COLO668 (cell line): ENCODE measurements around the gene TAS2R3.
"Not testable (repeated sequence)": the region's sequence is repeated elsewhere in the genome, so short reads cannot be mapped to it uniquely, and the experiment has no call there.

ENCODE experiments used
- DNase-seq: peaks from one replicate; lab custom pipeline; 2025; ENCODE audit not compliant: unreplicated experiment; lab: John Stamatoyannopoulos, UW

The TAS2R3 gene, protein sequence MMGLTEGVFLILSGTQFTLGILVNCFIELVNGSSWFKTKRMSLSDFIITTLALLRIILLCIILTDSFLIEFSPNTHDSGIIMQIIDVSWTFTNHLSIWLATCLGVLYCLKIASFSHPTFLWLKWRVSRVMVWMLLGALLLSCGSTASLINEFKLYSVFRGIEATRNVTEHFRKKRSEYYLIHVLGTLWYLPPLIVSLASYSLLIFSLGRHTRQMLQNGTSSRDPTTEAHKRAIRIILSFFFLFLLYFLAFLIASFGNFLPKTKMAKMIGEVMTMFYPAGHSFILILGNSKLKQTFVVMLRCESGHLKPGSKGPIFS

DNA sequence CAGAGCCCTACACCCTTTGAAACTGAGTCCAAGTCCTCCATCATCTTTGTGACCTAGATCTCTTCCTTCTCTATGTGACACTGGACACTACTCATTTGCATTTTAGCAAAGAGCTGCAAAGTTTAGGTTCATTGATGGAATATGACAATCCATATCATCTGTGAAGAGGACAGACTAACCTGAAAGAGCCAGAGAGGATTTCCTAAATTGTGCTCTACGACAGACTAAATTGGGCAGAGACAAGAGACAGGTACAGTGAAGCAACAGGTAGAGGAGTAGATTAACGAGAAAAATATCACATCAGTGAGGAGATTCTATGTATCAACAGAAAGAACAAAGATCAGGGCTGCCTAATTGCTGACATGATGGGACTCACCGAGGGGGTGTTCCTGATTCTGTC, at the start of gene TAS2R3:
TSS of gene TAS2R3 (plus strand) at position 301 of the 400 bp plus-strand sequence. CDS start at position 363, 62 bp downstream.
- no peak for DNase-seq

DNA sequence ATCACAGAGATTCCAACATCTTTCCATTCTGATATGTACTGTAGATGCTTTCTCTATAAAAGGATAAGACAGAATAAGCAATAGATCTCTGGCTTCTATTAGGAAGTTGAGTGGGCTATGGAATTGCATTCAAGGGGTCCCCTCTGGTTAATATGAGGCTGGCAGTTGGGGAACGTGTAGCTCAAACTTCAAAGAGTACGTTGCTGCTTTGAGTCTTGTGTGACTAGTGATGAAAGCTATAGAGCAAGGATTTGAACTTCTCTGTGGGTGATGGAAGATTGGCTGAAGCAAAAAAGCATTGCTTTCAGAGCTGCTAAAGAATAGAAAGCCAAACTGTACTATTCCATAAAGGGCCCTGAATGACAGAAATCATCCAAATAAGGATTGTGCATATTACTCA, 49.3 kb upstream of the TAS2R3 start:
- no peak for DNase-seq

DNA sequence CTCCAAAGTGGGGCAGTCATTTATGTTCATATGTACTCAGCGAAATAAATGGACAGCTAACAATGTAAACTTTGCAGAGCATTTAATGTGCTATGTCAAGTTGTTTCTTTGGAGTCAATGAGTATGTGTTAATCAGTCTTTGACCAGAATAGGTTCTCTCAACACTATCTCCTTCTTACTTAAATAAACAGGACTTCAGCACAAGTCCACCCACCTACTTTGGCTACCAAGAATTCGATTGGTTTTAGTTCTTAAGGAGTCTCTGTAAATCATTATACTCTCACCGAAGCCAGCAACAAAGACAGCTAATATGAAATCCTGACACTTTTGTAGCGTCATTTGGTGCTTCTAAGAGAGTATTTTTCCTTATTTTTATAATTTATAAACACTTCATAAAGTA, 48.9 kb upstream of the TAS2R3 start:
- no peak for DNase-seq

DNA sequence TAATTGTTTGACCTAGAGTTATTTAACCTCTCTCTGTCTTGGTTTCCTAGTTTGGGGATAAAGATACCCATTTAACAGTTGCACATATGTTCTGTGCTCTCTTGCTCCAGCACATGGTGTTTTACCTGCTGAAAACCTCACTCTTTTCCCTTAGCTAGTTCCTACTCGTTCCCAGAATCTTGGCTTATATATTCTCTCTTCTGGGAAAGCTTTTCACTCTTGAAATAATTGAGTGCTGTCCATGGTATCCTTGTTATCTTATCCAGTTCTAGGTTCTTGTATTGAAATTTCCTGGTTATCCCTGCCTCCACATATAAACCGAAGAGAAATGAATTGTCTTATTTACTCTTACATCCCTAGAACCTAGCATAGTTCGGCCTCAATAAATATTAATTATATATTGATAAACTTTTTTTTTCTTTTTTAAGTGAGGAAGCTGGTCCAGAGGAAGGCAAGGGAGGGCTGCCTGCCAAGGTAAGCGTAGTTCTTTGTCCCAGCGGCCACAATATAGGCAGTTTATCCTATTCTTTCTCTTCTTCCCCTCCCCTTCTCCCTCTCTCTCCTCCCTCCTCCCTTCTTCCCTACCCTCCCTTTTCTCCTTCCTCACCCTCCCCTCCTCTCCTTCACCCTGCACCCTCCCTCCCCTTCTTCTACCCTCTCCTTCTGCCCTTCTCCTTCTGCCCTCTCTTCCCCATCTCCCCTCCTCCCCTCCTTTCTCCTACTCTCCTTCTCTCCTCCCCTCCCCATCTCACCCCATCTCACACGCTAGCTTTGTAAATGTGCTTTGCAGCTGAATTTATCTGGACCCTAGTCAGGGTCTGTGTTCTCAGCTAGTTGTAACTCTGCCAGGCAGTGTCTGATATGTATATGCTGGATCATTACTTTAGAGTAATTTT, 47.9 kb upstream of the TAS2R3 start:
- no peak for DNase-seq

DNA sequence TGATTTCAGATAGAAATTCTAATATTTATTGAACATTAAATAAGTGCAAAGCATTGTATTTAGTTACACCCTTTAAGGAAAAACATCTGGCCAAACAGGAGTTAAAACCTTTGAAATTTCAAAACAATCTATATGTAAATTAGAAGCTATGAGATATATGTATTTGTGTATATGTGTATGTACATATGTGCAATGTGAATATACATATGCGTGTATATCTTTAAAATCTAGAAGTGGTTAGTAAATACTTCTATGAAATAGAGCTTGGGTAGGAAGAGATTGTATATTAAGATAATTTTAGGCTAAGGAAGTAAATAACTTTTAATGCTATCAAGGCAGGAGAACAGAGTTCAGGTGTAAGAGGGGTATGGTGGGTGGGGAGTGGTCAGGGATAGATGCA, 46.4 kb upstream of the TAS2R3 start:
- DNase-seq, result no peak

DNA sequence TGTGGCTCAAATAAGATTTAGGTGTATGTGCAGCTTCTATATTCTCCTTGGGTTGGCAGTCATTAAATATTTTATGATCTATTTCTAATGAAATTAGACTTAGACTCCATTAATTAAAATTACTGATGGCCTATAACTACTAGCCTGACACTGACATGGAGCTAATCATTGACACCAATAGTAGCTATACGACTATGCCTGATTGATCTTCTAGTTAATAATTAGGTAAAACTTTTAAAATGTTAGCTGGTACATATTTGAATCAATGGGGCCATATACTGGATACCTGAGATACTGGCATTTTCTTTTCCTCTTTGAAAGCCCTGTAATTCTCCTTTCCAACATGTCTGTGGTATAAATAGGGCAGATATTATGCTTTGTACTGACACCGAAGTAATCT, 41.4 kb upstream of the TAS2R3 start:
- no peak for DNase-seq

DNA sequence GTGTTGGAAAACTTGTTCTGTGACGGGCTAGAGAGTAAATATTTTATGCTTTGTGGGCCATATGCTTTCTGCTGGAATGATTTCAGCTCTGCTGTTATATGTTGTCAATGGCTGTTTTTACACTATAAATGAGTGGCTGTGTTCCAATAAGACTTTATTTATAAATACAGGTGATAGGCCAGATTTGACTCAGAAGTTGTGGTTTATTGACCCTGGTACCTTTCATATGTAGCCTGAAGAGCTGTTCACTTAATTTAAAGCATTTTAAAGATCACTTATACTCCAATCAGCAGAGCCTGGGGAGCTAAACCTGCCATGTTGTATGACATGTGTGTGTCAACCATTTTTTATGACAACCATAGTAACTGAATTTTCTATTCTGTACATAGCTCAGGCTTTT, 34.9 kb upstream of the TAS2R3 start:
- no peak for DNase-seq

DNA sequence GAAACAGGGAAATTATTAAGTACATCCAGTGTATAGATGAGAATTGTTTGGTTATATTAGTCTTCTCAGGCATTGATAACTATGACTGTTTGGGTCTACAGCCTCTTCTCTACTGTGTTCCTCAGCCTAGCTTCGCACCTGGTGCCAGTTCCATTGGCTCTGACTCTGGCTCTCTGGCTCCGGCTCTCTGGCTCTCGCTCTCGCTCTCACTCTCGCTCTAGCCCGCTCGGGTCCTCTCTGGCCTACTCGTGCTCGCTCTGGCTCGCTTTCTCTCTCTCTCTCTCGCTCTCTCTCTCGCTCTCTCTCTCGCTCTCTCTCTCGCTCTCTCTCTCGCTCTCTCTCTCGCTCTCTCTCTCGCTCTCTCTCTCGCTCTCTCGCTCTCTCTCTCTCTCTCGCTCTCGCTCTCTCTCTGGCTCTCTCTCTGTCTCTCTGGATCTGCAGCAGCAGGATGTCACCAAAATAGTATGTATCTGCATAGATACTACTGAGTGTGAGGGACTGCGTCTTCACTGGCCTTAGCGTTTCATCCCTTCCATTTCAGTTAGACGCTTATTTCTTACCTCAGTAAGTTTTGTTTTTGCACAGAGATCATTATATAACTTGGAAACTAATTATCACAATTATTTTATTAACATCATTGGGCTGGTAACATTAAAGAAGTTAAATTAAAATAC, 32.3 kb upstream of the TAS2R3 start:
- DNase-seq, result no peak

DNA sequence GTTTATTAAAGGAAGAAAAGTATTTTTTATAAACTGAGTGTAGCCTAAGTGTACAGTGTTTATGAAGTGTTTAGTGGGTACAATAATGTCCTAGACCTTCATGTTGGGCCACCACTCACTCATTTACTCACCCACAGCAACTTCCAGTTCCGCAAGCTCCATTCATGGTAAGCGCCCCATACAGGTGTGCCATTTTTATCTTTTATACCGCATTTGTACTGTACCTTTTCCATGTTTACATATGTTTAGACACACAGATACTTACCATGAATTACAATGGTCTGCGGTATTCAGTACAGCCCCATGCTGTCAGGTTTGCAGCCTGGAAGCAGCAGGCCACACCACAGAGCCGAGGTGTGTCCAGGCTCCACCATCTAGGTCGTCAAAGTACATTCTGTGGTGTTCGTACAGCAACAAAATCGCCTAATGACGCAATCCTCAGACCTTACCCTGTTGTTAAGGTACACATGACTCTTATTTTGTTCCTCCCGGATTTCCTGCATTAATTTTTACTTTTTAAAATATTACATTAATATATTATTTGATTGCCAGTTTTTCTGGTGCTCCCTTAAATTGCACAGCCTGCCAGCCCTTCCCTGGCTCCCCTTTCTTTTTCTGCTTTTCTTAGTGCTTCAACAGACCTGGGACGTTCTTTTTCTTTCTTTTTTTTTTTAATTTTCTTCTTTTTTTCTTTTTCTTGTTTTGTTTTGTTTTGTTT, 26.6 kb upstream of the TAS2R3 start:
- peak; percentile 6 for DNase-seq

DNA sequence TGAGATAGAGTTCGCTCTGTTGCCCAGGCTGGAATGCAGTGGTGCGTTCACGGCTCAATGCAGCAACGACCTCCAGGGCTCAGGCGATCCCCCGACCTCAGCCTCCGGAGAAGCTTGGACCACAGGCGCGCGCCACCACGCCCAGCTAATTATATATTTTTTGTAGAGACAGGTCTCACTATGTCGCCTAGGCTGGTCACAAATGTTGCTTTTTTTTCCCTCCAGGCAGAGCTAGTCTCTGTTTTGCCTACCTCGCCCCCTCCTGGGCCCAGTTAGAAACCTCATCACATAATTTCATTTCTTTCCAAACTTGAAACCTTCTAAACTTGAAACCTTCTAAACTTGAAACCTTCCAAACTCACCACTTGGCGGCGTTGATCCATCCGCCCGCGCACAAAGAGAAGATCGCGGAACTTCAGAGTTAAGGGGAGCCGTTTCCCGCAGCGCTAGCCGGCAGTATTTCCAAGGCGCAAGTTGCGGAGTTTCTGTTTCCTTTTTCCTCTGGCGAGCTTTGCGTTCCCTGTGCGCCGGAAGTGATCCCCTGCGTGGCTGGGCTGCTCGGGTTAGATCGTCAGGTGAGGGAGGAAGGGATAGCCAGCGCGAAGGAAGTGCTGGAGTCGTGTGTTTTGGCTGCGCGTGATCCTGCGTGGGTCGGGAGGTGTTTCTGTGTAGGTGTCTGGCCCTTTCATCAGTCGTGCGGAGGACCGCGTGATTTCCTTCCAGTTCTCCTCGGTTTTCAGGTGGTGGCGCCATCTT, 25.9 kb upstream of the TAS2R3 start, which contains the start of gene SSBP1:
TSS of gene SSBP1 (plus strand) at position 523 of the 756 bp plus-strand sequence. CDS start 809 bp downstream, outside the sequence.
- peak; percentile 91 for DNase-seq

DNA sequence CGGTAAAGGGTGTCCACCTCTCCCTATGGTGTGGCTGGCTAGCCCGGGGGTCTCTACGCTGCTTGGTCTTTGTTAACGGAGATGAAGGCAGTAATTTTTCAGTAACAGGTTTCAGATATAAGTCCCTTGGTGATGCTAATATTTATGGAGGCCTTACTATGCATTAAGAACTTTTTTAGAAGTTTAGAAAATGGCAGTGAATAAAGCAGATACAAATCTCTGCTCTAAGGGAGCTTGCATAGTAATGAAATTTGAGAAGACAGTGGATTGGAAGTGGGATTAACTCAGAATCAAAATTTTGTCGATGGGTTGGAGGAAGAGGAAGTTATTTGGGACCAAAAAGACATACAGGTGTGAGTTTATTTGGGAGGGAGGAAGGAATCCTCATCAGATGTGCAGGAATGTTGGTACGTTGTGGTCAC, 25.3 kb upstream of the TAS2R3 start:
- no peak for DNase-seq

DNA sequence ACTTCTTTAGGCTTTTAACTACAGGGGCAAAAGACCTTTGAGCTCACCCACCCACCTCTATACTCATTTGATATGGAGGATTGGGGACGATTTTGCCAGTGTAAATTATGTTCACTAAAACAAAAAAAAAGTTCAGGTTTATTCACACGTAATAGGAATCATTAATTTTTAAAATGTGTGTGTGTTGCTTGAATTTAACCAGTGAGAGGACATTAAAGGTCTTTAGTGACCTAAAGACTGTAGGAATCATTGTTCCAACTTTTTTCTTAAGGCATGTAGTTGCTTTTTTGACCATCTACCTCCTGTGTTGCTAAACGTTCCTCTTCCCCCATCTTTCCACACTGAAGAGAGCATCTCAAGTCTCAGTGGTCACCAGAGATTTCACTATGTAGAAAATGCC, 24.6 kb upstream of the TAS2R3 start:
- no peak for DNase-seq

DNA sequence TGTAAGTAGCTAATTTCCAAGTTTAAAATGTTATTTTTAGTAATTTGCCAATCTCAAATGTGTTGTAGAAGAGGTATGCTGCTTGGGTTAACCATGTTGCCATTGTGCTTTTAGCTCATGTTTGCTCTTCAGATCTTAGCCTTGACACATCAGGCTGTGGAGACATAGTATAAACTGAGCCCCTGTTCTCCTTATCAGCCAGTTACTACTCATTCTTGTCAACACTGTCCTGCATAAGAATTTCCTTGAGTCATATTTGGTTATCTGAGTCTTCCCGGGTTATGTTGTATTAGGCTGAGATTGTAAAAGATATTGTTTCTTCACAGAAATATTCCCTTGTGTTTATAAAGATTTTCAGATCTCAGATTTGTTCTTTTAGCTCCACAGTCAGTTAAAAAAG, 21.7 kb upstream of the TAS2R3 start:
- DNase-seq, result no peak

DNA sequence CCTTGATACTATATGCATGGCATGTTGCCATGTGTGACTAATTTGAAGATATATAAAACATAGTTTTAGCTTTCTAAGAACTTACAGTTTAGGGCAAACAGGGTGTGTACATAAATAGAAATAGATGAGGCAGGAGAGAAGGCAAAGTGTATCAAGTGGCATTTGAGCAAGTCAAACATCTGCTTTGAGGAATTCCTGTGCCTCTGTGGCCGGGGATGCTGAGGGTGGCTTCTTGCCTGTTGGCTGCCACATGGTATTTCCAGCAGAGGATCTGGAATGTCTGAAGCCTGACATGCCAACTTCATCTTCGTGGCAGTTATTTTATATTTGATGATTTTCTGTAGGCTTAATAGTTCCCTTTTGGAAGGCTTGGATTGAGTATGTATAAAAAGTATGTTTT, 19.8 kb upstream of the TAS2R3 start:
- no peak for DNase-seq

DNA sequence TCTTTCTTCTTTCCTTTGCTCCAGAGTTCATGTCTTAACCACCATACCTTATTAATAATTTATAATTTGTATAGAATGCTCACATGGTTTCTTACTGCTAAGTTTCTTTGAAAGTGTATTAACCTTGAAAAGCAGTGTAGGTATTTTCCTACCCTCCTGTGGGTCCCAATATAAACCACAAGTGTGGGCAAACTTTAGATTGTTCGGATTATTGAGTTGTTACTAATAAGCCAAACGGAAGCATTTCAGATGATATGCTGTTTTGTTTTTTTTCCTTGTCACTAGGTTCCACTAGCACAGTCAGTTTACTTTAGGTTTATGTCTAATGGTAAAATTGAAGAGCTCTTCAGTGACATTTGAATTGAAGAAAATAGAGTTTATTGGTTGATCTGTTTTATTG, 15.5 kb upstream of the TAS2R3 start:
- DNase-seq, result no peak

DNA sequence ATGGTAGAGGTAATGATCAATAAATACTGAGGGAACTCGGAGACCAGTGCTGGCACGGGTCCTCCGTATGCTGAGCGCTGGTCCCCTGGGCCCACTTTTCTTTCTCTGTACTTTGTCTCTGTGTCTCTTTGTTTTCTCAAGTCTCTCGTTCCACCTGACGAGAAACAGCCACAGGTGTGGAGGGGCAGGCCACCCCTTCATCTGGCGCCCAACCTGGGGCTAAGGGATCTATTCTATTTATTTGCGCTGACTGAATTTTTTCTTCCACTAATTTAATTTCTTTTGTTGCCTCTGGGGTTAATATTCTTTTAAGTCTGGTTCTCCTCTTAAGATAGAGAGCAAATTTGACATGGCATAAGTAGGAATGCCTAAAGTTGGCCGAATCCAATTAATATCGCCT, 12.0 kb upstream of the TAS2R3 start:
- DNase-seq, result peak; percentile 29

DNA sequence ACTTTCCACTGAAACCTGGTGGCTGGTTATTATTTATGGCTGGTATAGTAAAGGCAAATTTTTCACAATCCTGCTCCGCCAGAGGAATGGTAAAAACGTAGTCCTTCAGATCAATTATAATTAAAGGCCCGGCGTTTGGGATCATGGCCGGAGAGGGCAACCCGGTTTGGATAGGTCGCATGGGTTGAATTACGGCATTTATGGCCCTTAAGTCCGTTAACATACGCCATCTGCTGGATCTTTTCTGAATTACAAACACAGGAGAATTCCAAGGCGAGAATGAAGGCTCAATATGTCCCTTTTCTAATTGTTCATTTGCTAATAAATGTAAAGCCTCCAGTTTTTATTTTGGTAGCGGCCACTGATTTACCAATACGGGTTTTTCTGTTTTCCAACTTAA, 11.3 kb upstream of the TAS2R3 start:
- no peak for DNase-seq

DNA sequence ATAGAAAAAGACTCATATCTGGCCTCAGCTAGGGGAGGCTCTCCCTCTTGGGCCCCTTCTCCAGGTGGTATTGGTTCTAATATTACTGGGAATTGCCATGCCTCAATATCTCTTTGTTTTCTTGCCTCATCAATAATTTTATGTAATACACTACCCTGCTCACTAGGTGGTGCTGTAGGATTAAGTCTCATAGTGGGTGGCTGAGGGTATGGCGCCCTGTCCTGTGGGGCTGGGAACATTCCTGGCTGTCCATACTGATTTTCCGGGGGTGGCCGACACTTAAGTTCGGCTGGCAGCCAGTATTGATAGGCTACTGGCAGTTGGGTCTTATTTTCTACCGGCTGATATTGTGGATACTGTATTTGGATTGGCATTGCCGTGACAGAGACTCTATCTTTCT, 9.0 kb upstream of the TAS2R3 start:
- no peak for DNase-seq

DNA sequence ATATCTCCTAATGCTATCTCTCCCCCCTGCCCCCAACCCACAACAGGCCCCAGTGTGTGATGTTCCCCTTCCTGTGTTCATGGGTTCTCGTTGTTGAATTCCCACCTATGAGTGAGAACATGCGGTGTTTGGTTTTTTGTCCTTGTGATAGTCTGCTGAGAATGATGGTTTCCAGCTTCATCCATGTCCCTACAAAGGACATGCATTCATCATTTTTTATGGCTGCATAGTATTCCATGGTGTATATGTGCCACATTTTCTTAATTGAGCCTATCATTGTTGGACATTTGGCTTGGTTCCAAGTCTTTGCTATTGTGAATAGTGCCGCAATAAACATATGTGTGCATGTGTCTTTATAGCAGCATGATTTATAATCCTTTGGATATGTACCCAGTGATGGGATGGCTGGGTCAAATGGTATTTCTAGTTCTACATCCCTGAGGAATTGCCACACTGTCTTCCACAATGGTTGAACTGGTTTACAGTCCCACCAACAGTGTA, 6.2 kb downstream of the TAS2R3 start:
- DNase-seq, result not testable (repeated sequence)

DNA sequence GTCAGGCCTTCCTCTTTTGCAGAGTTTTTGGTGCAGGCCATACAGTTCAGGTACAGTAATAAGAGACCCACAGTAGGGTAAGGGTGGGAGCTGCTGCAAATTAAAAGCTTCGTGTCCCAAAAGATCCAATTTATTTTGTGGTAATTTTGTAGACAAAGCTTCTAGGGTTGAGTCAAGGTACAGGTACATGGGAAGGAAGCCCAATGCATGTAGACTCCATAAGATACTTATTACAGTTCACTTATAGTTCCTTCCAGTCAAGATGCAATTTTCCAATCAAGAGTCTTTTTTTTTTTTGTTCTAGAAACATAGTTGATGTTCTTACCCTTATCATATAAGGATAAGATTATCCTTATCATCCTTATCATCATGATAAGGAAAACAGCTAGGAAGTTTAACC, 12.5 kb downstream of the TAS2R3 start, which contains the start of gene TAS2R4:
TSS of gene TAS2R4 (plus strand) at position 301 of the 400 bp plus-strand sequence. CDS start 1,815 bp downstream, outside the sequence.
- no peak for DNase-seq
